HUES48 (cell line): Measurements from ENCODE around the gene PTGER4.

ENCODE experiments used
- H3K27ac ChIP-seq: one replicate; pipeline ENCODE4 v1.7.0; 2013; ENCODE audit warnings: low read depth, low read length, inconsistent platforms
- H3K27me3 ChIP-seq: 2 replicates; pipeline ENCODE4 v1.6.1; 2013; ENCODE audit warnings: mild to moderate bottlenecking, low read length; ENCODE audit not compliant: control insufficient read depth, insufficient read depth
- H3K36me3 ChIP-seq: 2 replicates; pipeline ENCODE4 v1.6.1; 2013; ENCODE audit warnings: low read length; ENCODE audit not compliant: control insufficient read depth, insufficient read depth
- H3K4me1 ChIP-seq: 2 replicates; pipeline ENCODE4 v1.6.1; 2013; ENCODE audit warnings: mild to moderate bottlenecking, low read length; ENCODE audit not compliant: control insufficient read depth, insufficient read depth
- H3K4me3 ChIP-seq: 2 replicates; pipeline ENCODE4 v1.5.1; 2013; ENCODE audit warnings: mild to moderate bottlenecking, low read depth, low read length
- H3K9ac ChIP-seq: 2 replicates; pipeline ENCODE4 v1.6.1; 2013; ENCODE audit warnings: mild to moderate bottlenecking, low read depth, low read length, moderate library complexity
- H3K9me3 ChIP-seq: 2 replicates; pipeline ENCODE4 v1.6.1; 2013; ENCODE audit warnings: low read length; ENCODE audit not compliant: control insufficient read depth, insufficient read depth

The PTGER4 gene

DNA sequence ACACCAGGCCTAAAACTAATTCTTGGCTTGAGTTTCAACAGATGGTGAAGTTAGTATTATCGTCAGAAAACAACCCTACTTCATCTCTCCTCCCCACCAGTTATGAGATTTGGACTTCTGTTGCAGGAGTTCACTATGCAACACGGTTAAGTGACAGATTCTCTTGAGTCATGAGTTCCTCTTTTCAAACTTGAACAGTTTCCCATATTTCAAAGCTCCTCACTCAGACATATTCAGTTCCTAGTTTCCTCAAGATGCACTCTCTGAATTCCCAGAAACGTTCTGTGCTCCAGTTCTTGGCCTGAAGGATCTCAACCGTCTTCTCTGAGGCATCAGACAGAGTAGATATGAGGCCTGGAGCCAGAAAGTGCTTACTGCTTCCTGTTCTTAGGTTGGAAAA lies 7.3 kb upstream of the PTGER4 start:
- Histone ChIP-seq H3K9ac (no peak overlapping the region), H3K27ac (no peak overlapping the region), H3K4me1 (peaks cover 8% of the 10 kb centered on the region; the same call in 1 of the 2 replicates), H3K4me3 (no peak overlapping the region), H3K36me3 (no peaks in the 10 kb centered on the region), H3K9me3 (no peaks in the 10 kb centered on the region), H3K27me3 (no peaks in the 10 kb centered on the region)

DNA sequence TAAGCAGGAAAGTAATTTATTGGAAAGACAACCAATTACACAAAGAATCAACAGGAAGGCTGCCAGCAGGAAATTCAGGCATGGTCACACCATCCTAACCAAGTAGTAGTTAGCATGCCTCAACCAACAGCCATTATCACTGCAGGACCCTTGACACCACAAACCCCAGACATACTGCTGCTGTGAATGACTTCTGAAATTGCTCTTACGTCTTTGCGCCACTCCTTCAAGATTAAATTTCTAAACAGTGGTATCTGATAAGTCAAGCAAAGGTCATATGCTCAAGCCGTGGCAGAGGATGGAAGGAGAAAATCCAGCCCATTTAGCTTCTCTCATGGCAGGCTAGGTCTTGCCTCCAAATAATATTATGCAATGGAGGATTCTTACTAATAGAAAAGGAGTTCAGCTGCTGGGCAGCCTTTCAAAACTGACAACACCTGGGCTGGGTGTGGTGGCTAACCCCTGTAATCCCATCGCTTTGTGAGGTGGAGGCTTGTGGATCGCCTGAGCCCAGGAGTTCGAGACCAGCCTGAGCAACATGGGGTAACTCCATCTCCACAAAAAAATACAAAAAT lies 5.0 kb upstream of the PTGER4 start:
- peaks cover 12% of the 10 kb centered on the region for H3K27me3 ChIP-seq
- no peak overlapping the region for H3K9ac ChIP-seq
- H3K27ac ChIP-seq: no peak overlapping the region
- no peaks in the 10 kb centered on the region for H3K9me3 ChIP-seq
- no peaks in the 10 kb centered on the region for H3K36me3 ChIP-seq
- H3K4me3 ChIP-seq: no peak overlapping the region
- H3K4me1 ChIP-seq: peaks cover 17% of the 10 kb centered on the region

DNA sequence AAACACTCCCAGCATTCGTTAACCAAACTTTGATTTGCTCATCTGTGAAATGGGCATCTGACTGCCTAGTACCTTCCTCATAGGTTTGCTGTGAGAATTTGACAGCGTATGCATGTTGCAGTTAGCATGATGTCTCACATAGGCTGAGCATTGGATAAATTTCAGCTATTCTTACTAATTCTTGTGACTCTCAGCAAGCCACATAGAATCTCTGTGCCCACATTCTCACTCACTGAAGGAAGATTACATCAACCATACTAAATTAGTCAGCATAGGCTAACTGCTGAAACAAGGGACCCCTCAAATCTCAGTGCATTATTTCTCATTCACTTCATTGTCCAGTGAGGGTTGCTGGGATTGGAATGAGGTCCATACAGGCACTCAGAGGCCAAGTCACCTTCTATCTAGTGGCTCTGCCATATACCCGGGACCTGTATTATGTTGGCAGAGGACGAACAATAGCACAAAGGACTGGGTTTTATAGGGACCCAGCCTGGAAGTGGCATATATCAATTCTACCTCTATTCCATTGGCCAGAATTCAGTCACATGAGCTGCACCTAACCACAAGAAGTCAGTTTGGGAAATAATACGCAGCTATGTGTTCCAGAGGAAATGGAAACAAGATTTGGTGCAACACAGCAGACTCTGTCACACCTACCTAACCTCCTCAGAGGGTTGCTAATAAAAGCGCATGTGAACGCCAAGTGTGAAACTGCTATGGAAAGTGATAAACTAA lies 4.2 kb upstream of the PTGER4 start:
- peaks cover 22% of the 10 kb centered on the region for H3K4me1 ChIP-seq
- H3K27ac ChIP-seq: no peak overlapping the region
- H3K36me3 ChIP-seq: no peaks in the 10 kb centered on the region
- no peaks in the 10 kb centered on the region for H3K9me3 ChIP-seq
- H3K4me3 ChIP-seq: no peak overlapping the region
- H3K27me3 ChIP-seq: peaks cover 20% of the 10 kb centered on the region
- no peak overlapping the region for H3K9ac ChIP-seq

- H3K27ac ChIP-seq: peak overlapping the region; percentile 36
- no peak overlapping the region for H3K4me3 ChIP-seq
- H3K9ac ChIP-seq: no peak overlapping the region
- H3K9me3 ChIP-seq: no peaks in the 10 kb centered on the region
- peaks cover 32% of the 10 kb centered on the region for H3K27me3 ChIP-seq
- no peaks in the 10 kb centered on the region for H3K36me3 ChIP-seq
- H3K4me1 ChIP-seq: peaks cover 25% of the 10 kb centered on the region
Measured at GRCh38 chr5:40676613-40677343, 2.9 kb upstream of the PTGER4 start.

DNA sequence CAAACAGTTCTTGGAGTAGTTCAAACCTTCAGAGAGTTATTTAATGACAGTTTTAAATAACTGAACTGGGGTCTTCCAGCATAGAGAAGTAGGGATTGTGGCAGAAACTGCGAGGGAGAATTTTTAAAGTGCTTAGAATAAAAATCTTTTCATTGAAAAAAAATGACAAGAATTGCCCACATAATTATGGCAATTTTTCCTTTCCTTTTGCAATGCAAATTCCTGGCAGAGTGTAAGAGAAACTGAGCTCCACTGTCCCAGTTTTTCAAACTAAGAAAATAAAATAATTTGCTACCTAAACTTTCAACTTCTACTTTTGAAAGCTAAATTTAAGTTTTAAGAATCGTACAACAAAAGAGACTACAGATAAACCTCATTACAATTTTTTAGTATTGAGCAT lies 2.3 kb upstream of the PTGER4 start:
- Histone ChIP-seq H3K4me3 (no peak overlapping the region), H3K9ac (no peak overlapping the region), H3K4me1 (peaks cover 30% of the 10 kb centered on the region)

DNA sequence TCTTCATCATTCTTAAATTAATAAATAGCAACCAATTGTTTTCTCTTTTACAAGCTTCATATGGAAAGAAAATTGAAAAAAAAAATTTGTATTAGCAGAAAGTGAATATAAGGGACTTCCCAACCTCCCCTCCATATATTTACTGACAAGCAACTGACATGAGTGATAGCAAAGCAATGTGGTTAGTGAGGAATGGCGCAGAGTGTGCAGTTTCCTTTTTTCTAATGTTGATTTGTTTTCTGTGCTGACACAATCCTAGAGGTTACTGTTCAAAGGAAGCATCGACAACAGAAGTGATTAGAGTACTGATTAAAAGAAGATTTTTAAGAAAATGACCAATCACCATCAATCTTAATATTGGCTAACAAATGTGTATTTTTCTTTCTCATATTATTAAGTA lies 1.7 kb upstream of the PTGER4 start:
- peak overlapping the region; percentile 80; the same call in 1 of the 2 replicates for H3K4me3 ChIP-seq
- H3K27ac ChIP-seq: no peak overlapping the region
- H3K4me1 ChIP-seq: peaks cover 30% of the 10 kb centered on the region
- H3K9me3 ChIP-seq: no peaks in the 10 kb centered on the region
- no peak overlapping the region for H3K9ac ChIP-seq
- H3K36me3 ChIP-seq: no peaks in the 10 kb centered on the region
- peaks cover 45% of the 10 kb centered on the region for H3K27me3 ChIP-seq

More for the DNA sequence above, 2.3 kb upstream of the PTGER4 start:
- no peaks in the 10 kb centered on the region for H3K36me3 ChIP-seq
- H3K9me3 ChIP-seq: no peaks in the 10 kb centered on the region
- H3K27ac ChIP-seq: no peak overlapping the region
- H3K27me3 ChIP-seq: peaks cover 39% of the 10 kb centered on the region

- peak overlapping the region; percentile 48; the same call in 1 of the 2 replicates for H3K9ac ChIP-seq
- no peaks in the 10 kb centered on the region for H3K36me3 ChIP-seq
- H3K4me3 ChIP-seq: peak overlapping the region; percentile 80
- peak overlapping the region; percentile 63 for H3K27ac ChIP-seq
- peaks cover 50% of the 10 kb centered on the region for H3K27me3 ChIP-seq
- H3K9me3 ChIP-seq: no peaks in the 10 kb centered on the region
- peaks cover 30% of the 10 kb centered on the region for H3K4me1 ChIP-seq
Measured at GRCh38 chr5:40678460-40679147, 1.1 kb upstream of the PTGER4 start.

DNA sequence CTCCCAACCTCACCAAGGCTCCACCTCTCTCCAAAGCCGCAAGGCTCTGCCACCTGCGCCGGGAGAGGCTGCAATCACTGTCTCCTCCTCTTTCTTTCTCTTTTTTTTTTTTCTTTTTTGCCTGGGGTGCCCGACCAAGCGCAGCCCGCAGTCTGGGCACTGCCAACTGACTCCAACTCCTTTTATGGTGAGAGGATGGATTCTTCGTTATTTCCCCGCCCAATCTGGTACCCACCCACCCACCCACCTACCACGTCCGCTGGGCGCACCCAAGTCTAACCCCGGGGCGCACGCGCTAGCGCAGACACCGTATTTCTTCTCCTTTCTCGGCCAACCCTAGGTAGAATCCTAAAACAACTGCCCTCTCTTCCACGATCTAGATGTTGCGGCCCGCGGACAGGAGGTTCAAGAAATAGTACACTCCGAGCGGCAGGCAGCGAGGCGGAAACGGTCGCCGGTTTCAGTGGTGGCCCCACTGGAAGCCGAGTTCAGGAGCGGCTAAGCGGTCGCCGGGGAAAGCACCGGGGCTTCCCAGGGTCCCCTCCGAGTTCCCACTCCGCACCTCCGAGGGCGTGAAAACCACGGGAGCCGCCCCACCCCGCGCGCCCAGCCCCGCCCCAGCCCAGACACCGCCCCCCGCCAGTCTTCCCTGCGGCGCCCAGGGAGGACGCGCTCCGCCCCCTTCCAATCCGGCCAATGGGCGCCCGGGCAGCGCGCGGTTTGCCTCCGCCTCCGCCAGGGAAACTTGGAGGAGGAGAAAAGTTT lies 385 bp upstream of the PTGER4 start:
- H3K9me3 ChIP-seq: no peaks in the 10 kb centered on the region
- peaks cover 52% of the 10 kb centered on the region for H3K27me3 ChIP-seq
- H3K4me1 ChIP-seq: peaks cover 30% of the 10 kb centered on the region
- peak overlapping the region; percentile 80 for H3K4me3 ChIP-seq
- H3K36me3 ChIP-seq: no peaks in the 10 kb centered on the region
- peak overlapping the region; percentile 81 for H3K27ac ChIP-seq
- peak overlapping the region; percentile 64 for H3K9ac ChIP-seq

DNA sequence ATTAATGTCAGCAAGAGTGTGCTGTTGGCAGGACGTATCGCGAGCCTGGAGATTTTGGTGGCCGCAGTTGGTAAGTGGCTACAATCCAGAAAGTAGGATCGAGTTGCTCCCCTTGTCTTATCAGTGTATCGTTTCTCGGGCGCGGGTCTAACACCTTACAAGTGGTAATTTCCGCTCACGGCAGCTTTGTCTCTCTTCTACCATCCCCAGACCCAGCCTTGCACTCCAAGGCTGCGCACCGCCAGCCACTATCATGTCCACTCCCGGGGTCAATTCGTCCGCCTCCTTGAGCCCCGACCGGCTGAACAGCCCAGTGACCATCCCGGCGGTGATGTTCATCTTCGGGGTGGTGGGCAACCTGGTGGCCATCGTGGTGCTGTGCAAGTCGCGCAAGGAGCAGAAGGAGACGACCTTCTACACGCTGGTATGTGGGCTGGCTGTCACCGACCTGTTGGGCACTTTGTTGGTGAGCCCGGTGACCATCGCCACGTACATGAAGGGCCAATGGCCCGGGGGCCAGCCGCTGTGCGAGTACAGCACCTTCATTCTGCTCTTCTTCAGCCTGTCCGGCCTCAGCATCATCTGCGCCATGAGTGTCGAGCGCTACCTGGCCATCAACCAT lies 1.1 kb downstream of the PTGER4 start:
- Histone ChIP-seq H3K4me3 (peak overlapping the region; percentile 80), H3K4me1 (peaks cover 30% of the 10 kb centered on the region), H3K36me3 (no peaks in the 10 kb centered on the region), H3K27ac (no peak overlapping the region), H3K9me3 (no peaks in the 10 kb centered on the region), H3K9ac (no peak overlapping the region), H3K27me3 (peaks cover 52% of the 10 kb centered on the region)
